Measurements from ENCODE around the gene SLC8B1.

Gene SLC8B1

DNA sequence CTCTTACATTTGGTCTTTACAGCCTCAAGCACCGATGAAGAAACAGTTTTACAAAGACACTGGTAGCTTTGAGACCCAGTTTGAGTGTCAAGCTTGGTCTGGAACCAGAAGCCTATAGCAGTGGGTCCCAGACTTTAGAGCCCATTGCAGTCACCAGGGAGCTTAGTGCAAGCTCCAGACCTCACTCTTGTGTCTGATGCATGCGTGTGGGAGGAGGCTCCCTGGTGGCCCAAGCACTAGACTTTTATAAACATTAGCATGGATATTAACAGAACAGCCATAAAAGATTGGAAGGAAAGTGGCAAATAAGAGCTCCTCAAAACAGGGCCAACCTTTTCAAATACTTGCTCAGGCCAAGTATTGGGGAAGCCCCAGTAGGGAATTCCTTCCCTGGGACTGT, 45.5 kb downstream of the SLC8B1 start:
- Mint-ChIP-seq H3K4me1 (peaks cover 6% of the 10 kb centered on the region), H3K27me3 (ENCODE audit: low read depth) (no peaks in the 10 kb centered on the region), H3K27ac (no peak overlapping the region), H3K9me3 (no peaks in the 10 kb centered on the region), H3K36me3 (ENCODE audit: low read depth) (peaks cover 31% of the 10 kb centered on the region), H3K4me3 (no peak overlapping the region)
- TF ChIP-seq, protein P1, sequence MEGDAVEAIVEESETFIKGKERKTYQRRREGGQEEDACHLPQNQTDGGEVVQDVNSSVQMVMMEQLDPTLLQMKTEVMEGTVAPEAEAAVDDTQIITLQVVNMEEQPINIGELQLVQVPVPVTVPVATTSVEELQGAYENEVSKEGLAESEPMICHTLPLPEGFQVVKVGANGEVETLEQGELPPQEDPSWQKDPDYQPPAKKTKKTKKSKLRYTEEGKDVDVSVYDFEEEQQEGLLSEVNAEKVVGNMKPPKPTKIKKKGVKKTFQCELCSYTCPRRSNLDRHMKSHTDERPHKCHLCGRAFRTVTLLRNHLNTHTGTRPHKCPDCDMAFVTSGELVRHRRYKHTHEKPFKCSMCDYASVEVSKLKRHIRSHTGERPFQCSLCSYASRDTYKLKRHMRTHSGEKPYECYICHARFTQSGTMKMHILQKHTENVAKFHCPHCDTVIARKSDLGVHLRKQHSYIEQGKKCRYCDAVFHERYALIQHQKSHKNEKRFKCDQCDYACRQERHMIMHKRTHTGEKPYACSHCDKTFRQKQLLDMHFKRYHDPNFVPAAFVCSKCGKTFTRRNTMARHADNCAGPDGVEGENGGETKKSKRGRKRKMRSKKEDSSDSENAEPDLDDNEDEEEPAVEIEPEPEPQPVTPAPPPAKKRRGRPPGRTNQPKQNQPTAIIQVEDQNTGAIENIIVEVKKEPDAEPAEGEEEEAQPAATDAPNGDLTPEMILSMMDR (IDR thresholded peaks at IDR 0.05; ENCODE audit: unreplicated experiment in 3 of 3), result no peak

DNA sequence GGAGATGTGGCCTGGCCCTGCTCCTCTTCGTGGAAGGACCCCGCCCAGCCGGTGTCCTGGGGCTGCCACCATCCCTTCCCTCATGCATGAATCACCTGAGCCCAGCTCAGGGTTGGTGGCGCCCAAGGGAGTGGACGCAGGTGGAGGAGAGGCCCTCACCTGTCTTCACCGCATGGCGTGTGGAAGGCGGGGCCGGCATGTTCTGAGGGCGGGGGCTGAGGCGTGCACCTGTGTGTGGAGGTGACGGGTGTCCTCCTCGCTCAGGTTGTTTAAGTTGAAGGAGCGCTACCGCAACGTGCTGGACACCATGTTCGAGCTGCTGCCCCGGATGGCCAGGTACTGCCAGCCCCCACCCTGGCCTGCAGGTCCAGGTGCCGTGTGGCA, 47.0 kb downstream of the SLC8B1 start:
- H3K4me3 Mint-ChIP-seq, result no peak overlapping the region
- no peaks in the 10 kb centered on the region for H3K9me3 Mint-ChIP-seq
- no peaks in the 10 kb centered on the region for H3K27me3 Mint-ChIP-seq (ENCODE audit: low read depth)
- peaks cover 6% of the 10 kb centered on the region for H3K4me1 Mint-ChIP-seq
- no peak overlapping the region for H3K27ac Mint-ChIP-seq
- TF ChIP-seq, protein P1 (IDR thresholded peaks at IDR 0.05; ENCODE audit: unreplicated experiment in 3 of 3), result no peak
- peaks cover 27% of the 10 kb centered on the region for H3K36me3 Mint-ChIP-seq (ENCODE audit: low read depth)

DNA sequence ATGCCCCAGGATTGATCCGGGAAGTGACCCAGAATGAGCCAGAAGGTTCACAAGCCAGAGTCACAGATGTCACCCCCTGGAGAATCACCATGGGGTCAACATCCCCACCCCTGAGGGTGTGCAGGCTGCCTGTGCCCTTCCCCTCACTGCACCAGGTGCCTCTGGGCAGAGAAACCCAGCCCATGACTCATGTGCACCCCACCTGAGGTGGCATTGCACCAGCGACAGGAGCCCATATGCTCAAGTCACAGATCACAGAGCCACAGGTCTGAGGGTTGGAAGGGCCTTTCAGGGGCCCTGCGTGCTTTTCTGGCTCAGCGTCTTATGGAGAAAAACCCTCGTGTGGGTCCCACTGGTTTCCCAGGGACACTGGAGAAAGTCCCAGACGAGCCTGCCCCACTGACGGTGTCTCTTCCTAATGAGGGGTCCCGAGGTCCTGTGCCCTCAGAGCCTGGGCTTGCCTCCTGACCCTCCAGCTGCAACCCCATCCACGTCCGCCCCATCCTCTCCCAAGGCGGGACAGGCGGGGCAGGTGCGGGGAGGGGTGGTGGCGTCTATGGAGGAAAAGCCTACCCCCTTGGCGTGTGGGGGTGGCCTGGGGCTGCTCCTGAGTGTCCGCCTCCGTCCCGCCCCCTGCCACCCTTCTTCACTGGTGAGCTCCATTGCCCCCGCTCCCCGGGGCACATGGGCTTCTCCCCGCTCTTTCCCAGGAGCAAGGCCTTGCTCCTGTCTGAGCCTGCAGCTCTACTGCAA, 47.6 kb downstream of the SLC8B1 start:
- H3K4me1 Mint-ChIP-seq, result peaks cover 6% of the 10 kb centered on the region
- peaks cover 25% of the 10 kb centered on the region for H3K36me3 Mint-ChIP-seq (ENCODE audit: low read depth)
- TF ChIP-seq, protein P1 (IDR thresholded peaks at IDR 0.05; ENCODE audit: unreplicated experiment in 3 of 3), result no peak
- no peak overlapping the region for H3K4me3 Mint-ChIP-seq
- H3K27me3 Mint-ChIP-seq (ENCODE audit: low read depth), result no peaks in the 10 kb centered on the region
- H3K27ac Mint-ChIP-seq, result no peak overlapping the region
- H3K9me3 Mint-ChIP-seq, result no peaks in the 10 kb centered on the region

DNA sequence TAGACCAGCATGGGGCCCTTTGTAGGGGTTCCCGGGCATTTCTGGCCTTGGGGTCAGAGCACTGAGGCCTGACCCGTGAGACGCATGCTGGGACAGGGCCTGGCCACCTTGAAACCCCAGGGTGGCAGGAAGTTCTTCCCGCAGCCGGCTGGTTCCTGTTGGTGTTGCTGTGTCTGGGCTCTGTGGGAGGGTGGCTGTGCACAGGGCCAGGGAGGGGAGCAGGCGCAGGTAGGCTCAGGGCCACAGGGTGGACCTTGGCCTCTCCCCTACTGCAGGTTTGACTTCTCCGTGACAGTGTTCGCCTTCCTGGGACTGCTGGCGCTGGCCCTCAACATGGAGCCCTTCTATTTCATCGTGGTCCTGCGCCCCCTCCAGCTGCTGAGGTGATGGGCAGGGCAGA, 48.2 kb downstream of the SLC8B1 start:
- Mint-ChIP-seq H3K4me1 (peaks cover 6% of the 10 kb centered on the region), H3K27me3 (ENCODE audit: low read depth) (no peaks in the 10 kb centered on the region), H3K9me3 (no peaks in the 10 kb centered on the region), H3K27ac (no peak overlapping the region), H3K36me3 (ENCODE audit: low read depth) (peaks cover 21% of the 10 kb centered on the region), H3K4me3 (no peak overlapping the region)
- TF ChIP-seq, protein P1 (IDR thresholded peaks at IDR 0.05; ENCODE audit: unreplicated experiment in 3 of 3), result no peak

DNA sequence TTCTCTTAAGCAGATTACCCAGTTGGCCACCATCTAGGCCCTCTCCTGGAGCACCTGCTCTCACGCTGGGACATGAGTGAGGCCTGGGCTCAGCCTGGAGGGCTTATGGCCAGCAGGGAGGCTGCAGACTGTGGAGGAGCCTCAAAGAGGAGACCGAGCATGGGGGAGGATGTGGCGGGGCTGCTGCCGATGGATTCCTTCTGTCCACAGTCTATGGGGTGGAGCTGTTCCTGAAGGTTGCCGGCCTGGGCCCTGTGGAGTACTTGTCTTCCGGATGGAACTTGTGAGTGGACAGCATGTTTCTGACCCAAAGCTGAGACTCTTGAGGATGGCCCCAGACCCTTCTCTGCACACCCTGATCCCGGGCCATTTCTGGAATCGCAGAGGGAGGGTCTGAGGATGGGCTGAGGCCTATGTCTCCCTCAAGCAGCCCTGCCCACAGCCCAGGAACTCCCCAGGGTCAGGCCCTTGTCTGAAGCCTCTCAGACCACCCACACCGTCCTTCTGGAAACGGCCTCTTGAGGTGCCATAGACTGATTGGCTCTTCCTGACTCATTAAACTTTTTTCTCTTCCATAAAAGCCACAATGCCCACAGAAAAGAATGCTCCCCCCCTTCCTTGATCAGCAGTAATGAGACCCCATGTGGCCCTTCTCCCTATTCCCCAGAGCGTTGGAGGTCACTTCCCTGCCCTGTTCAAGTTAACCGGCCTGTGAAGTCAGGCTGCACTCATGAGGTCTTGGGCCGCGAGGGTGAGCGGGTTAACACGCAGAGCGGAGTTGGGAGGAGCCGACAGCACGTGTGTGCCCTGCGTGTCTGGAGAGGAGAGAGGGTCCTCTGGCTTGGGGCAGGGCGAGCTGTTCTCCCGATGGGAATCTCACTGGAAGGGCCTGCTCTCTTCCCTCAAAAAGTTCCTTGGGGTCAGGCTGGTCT, 49.0 kb downstream of the SLC8B1 start:
- TF ChIP-seq, protein P1 (IDR thresholded peaks at IDR 0.05; ENCODE audit: unreplicated experiment in 3 of 3), result no peak
- Mint-ChIP-seq H3K9me3 (no peaks in the 10 kb centered on the region), H3K27me3 (ENCODE audit: low read depth) (no peaks in the 10 kb centered on the region), H3K4me3 (no peak overlapping the region), H3K4me1 (peaks cover 6% of the 10 kb centered on the region), H3K27ac (peak overlapping the region in 1 of 3 experiments; percentile 58), H3K36me3 (ENCODE audit: low read depth) (peaks cover 15% of the 10 kb centered on the region)

Measured in nephron (organoid).